ENCODE measurements around the gene KIF24.
"Not testable (repeated sequence)": the region's sequence is repeated elsewhere in the genome, so short reads cannot be mapped to it uniquely, and the experiment has no call there.

KIF24 gene

GRCh38 chr9:34326690-34327089 is 2.4 kb downstream of the KIF24 start:
- DNase-seq, result no peak

DNA sequence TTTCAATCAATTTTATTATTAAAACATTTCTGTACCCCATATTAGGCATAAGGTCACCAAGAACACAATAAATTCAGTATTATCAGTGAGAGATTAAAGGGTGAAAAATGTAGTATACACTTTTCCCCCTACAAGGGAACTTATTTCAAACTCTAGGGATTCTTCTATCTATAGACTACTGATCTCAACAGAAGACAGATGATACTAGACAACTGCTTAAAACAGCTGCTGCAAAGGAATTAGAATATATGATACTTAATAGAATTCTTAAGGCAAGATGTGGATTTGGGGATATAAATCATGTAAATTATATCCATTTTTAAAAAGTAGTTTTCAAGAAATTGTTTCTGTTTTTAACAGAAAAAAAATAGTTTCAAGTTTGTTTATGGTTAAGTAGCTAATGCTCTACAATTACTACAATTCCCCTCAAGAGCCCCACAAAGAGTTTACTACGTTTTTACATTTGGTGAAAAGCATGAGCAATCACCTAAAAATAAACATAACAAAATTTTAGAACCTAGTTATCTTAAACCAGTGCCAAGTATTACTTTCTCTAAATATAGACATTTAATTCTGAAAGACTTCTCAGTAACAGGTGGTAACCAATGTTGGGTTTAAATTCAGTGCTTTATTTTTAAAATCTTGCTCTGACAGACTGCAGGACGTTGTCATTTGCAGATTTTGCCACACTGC is 6.0 kb downstream of the KIF24 start:
- DNase-seq, result no peak

GRCh38 chr9:34321451-34321850 is 7.6 kb downstream of the KIF24 start:
- no peak for DNase-seq

DNA sequence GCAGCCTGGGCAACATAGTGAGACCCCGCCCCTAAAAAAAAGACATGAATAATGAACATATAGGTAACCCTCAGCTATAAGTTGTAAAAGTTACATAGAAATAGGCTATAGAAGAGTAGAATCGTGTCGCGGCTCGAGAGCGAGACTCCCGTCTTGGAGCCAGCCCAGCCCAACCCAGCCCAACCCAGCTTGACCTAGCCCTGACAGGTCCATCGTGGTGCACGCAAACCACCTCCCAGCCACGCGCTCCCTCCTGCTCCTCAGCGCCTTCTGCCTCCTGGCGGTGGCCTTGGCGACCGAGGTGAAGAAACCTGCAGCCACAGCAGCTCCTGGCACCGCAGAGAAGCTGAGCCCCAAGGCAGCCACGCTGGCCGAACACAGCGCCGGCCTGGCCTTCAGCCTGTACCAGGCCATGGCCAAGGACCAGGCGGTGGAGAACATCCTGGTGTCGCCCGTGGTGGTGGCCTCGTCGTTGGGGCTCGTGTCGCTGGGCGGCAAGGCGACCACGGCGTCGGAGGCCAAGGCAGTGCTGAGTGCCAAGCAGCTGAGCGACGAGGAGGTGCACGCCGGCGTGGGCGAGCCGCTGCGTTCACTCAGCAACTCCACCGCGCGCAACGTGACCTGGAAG is 10.8 kb downstream of the KIF24 start:
- no peak for DNase-seq

- DNase-seq, result no peak
Measured at GRCh38 chr9:34317436-34317835, 11.6 kb downstream of the KIF24 start.

GRCh38 chr9:34311499-34312185 is 17.4 kb downstream of the KIF24 start:
- DNase-seq, result no peak

- no peak for DNase-seq
Measured at GRCh38 chr9:34310215-34310614, 18.9 kb downstream of the KIF24 start.

GRCh38 chr9:34308316-34308715 is 20.8 kb downstream of the KIF24 start:
- DNase-seq, result not testable (repeated sequence)

DNA sequence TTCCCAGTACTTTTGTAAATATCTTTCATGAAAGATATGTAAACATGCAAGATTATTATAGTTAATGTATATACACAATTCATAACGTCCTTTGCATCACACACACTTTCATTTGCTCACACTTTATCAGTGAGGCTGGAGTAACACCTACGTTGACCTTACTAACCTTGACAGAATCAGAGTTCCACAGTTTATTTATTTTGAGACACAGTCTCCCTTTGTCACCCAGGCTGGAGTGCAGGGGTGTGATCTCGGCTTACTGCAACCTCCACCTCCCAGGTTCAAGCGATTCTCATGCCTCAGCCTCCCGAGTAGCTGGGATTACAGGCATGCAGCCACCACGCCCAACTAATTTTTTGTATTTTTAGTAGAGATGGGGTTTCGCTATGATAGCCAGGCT is 28.0 kb downstream of the KIF24 start:
- DNase-seq, result not testable (repeated sequence)

- DNase-seq, result no peak
Measured at GRCh38 chr9:34292552-34292951, 36.5 kb downstream of the KIF24 start.

DNA sequence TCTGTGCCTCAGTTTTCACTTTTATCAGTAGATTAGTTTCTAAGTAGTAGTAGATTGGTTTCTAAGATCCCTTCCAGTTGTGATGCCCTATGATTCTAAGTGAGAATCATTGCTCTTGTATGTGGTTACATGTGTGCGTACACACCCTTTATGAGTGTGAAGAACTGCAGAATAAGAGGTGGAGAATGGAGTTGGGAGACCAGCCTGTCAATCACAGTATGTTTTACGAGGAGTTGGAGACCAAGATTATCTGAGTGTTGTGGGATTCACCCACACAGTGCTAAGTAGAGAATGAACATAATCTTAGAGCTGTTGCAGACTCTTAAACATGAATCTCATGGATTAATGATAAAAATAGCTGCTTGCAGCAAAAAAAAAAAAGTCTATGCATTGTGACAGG is 37.6 kb downstream of the KIF24 start:
- DNase-seq, result no peak

GRCh38 chr9:34291023-34291422 is 38.0 kb downstream of the KIF24 start:
- no peak for DNase-seq

GRCh38 chr9:34289159-34289558 is 39.9 kb downstream of the KIF24 start:
- no peak for DNase-seq

- DNase-seq, result no peak
Measured at GRCh38 chr9:34282096-34282495, 47.0 kb downstream of the KIF24 start.

DNA sequence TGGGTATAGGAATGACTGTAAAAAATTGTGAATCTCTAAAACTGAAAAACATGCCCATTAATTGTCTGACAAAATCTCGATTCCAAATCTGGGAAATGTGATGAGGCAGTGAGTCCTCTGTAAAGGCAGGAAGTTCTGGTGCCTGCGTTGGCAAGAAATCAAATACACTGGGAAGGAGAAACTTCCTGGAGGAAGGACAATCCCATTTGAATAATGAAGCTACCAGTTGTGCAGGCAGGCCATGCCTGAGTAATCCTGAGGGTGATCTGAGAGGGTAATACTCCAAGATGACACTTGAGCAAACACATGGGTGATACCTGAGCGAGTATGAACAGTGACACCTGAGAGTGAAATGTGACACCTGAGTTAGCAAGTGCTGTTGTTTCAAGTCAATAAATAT is 49.7 kb downstream of the KIF24 start:
- DNase-seq, result no peak
